GF-D8 (cell line): ENCODE measurements around the gene SPHK1.

Source experiments
- DNase-seq: peaks from one replicate; lab custom pipeline; 2025; lab: John Stamatoyannopoulos, UW

Gene SPHK1

GRCh38 chr17:76363107-76363842 lies 21.1 kb upstream of the SPHK1 start:
- DNase-seq, result no peak

- no peak for DNase-seq
These were observed 19.0 kb upstream of the SPHK1 start for GRCh38 chr17:76365256-76365903.

GRCh38 chr17:76366247-76366646 lies 18.2 kb upstream of the SPHK1 start:
- DNase-seq, result no peak

- DNase-seq, result no peak
These were observed 16.8 kb upstream of the SPHK1 start for GRCh38 chr17:76367642-76368041.

- no peak for DNase-seq
These were observed 15.9 kb upstream of the SPHK1 start for GRCh38 chr17:76368545-76368944.

- DNase-seq, result no peak
These were observed 15.0 kb upstream of the SPHK1 start for GRCh38 chr17:76369379-76369778.

- DNase-seq, result no peak
These were observed 14.6 kb upstream of the SPHK1 start for GRCh38 chr17:76369804-76370203.

GRCh38 chr17:76370261-76370993 lies 14.0 kb upstream of the SPHK1 start:
- no peak for DNase-seq

- DNase-seq, result no peak
These were observed 12.5 kb upstream of the SPHK1 start for GRCh38 chr17:76371656-76372628.

- DNase-seq, result no peak
These were observed 7.9 kb upstream of the SPHK1 start for GRCh38 chr17:76376318-76377133.

- DNase-seq, result no peak
These were observed 5.7 kb upstream of the SPHK1 start for GRCh38 chr17:76378548-76379274.

- DNase-seq, result no peak
These were observed 5.2 kb upstream of the SPHK1 start for GRCh38 chr17:76379275-76379641.

- DNase-seq, result no peak
These were observed 4.6 kb upstream of the SPHK1 start for GRCh38 chr17:76379646-76380376.

- peak; percentile 57 for DNase-seq
These were observed 2.6 kb upstream of the SPHK1 start for GRCh38 chr17:76381633-76382350.

GRCh38 chr17:76382351-76382802 lies 2.0 kb upstream of the SPHK1 start:
- DNase-seq, result no peak

- peak; percentile 54 for DNase-seq
These were observed 1.4 kb upstream of the SPHK1 start for GRCh38 chr17:76382803-76383545.

GRCh38 chr17:76383546-76384221 lies 725 bp upstream of the SPHK1 start:
- peak; percentile 47 for DNase-seq
